Activated naive CD8-positive, alpha-beta T cell treated with anti-CD3 and anti-CD28 coated beads for 36 hours (primary cell): ENCODE results near the gene MINDY2. TPM values are rescaled to one million over a fixed set of nuclear protein-coding genes. Genes with fewer than 3 reads are reported as not detected.
A peak's percentile ranks its signal among the peaks of the same experiment; 100 is the strongest.
"Not testable (repeated sequence)": the region's sequence is repeated elsewhere in the genome, so short reads cannot be mapped to it uniquely, and the experiment has no call there.

Experiments used
- DNase-seq: peaks from one replicate; pipeline ENCODE4 v3.0.0; 2021
- H3K27ac Mint-ChIP-seq: one replicate; pipeline ENCODE4 v1.8.0; 2022; ENCODE audit warnings: mild to moderate bottlenecking, moderate library complexity, mixed read lengths
- H3K27me3 Mint-ChIP-seq: one replicate; pipeline ENCODE4 v1.8.0; 2022; ENCODE audit warnings: mild to moderate bottlenecking, mixed read lengths
- H3K36me3 Mint-ChIP-seq: one replicate; pipeline ENCODE4 v1.8.0; 2021; ENCODE audit warnings: mild to moderate bottlenecking, mixed read lengths
- H3K4me1 Mint-ChIP-seq: one replicate; pipeline ENCODE4 v1.8.0; 2021; ENCODE audit warnings: mixed read lengths
- H3K4me3 Mint-ChIP-seq: one replicate; pipeline ENCODE4 v1.8.0; 2022; ENCODE audit warnings: mild to moderate bottlenecking, moderate library complexity, mixed read lengths
- H3K9me3 Mint-ChIP-seq: one replicate; pipeline ENCODE4 v1.8.0; 2022; ENCODE audit warnings: mixed read lengths
- total RNA-seq, 2 experiments: library from RNA; stranded (reverse); gene quantifications; one replicate each; pipeline ENCODE4 v1.2.3, GENCODE V29; 2021

MINDY2 gene
- total RNA-seq, 2 experiments from 2014 or later, result 9.2 to 9.8 TPM

DNA sequence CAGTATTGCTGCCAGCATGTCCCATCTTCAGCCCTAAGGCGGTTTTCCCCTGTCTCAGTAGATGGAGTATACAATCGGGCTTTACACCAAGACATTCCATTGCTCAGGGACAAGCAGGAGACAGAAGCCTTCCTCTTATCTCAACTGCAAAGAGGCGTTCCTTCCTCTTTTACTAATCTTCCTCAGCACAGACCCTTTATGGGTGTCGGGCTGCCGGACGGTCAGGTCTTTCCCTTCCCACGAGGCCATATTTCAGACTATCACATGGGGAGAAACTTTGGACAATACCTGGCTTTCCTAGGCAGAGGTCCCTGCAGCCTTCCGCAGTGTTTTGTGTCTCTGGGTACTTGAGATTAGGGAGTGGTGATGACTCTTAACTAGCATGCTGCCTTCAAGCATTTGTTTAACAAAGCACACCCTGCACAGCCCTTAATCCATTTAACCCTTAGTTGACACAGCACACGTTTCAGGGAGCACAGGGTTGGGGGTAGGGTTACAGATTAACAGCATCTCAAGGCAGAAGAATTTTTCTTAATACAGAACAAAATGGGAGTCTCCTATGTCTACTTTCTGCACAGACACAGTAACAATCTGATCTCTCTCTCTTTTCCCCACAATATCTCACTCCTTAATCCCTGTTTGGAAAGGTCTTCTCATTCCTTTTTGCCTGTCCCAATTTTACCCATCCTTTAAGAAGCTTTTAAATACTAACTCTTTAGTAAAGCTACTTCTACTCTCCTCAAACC, 62.8 kb downstream of the MINDY2 start:
- H3K27me3 Mint-ChIP-seq, H3K9me3 Mint-ChIP-seq, H3K4me3 Mint-ChIP-seq, H3K36me3 Mint-ChIP-seq, DNase-seq, H3K27ac Mint-ChIP-seq, H3K4me1 Mint-ChIP-seq: not testable (repeated sequence)

GRCh38 chr15:58839485-58839884, 68.4 kb downstream of the MINDY2 start:
- no peaks in the 10 kb centered on the region for H3K9me3 Mint-ChIP-seq
- H3K36me3 Mint-ChIP-seq, result no peaks in the 10 kb centered on the region
- H3K27me3 Mint-ChIP-seq, result no peaks in the 10 kb centered on the region
- no peak for DNase-seq
- no peaks in the 10 kb centered on the region for H3K4me1 Mint-ChIP-seq
- no peak overlapping the region for H3K27ac Mint-ChIP-seq
- no peak overlapping the region for H3K4me3 Mint-ChIP-seq

DNA sequence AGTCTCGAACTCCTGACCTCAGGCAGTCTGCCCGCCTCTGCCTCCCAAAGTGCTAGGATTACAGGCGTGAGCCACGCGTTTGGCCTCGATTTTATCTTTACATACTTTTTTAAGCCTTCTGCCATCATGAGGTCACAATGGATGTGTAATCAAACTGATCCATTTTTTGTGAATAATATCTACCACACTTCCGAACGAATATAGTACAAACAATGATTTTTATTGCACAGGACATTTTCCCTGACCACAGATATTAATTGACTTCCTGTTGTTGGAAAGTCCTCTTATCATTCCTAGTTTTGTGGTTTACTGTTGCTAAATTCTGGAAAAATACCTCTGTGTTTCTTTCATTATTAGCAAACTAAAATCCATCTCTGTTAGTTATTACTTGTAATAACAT, 68.9 kb downstream of the MINDY2 start:
- Mint-ChIP-seq H3K4me1 (no peaks in the 10 kb centered on the region), H3K9me3 (no peaks in the 10 kb centered on the region), H3K27ac (no peak overlapping the region), H3K27me3 (no peaks in the 10 kb centered on the region), H3K4me3 (no peak overlapping the region), H3K36me3 (no peaks in the 10 kb centered on the region)
- no peak for DNase-seq

DNA sequence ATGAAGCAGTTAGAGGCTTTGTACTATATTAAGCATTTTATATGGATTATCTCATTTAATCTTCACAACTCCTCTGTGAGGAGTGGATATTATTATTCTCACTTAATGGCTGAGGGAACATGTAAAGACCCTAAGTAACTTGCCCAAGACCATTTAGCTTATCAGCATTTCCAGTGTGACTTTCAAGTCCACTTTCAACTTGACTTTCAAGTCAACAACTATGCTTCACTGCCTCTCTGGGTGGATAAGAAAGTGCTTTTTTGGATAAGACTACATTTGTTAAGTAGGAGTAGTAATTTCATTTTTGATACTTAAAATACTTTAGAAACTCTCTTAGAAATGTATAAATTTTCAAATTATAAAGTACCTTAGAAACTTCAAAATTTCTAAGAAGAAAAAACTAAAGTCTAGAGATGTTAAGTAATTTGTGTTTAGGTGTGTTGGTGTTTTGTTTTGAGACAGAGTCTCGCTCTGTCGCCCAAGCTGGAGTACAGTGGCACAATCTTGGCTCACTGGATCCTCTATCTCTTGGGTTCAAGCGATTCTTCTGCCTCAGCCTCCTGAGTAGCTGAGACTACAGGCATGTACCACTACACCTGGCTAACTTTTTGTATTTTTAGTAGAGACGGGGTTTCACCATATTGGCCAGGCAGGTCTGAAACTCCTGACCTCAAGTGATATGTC, 71.8 kb downstream of the MINDY2 start:
- Mint-ChIP-seq H3K4me1 (no peaks in the 10 kb centered on the region), H3K36me3 (peaks cover 3% of the 10 kb centered on the region), H3K4me3 (no peak overlapping the region), H3K9me3 (no peaks in the 10 kb centered on the region), H3K27me3 (no peaks in the 10 kb centered on the region), H3K27ac (no peak overlapping the region)
- DNase-seq, result no peak

DNA sequence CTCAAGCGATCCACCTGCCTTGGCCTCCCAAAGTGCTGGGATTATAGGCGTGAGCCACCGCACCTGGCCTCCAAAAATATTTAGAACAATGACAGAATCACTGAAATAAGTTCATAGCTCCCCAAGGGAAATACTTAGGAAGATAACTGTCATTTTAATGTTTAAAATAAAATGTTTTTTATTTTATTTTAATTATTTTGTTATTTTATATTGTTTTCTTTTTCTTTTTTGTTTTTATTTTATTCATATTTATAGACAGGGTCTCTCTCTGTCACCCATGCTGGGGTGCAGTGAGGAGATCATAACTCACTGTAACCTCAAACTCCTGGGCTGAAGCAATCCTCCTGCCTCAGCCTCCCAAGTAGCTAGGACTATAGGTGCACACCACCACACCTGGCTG, 80.1 kb downstream of the MINDY2 start:
- not testable (repeated sequence) for H3K27ac Mint-ChIP-seq, H3K4me1 Mint-ChIP-seq, H3K4me3 Mint-ChIP-seq, H3K27me3 Mint-ChIP-seq, DNase-seq, H3K9me3 Mint-ChIP-seq
- H3K36me3 Mint-ChIP-seq, result peaks cover 12% of the 10 kb centered on the region

DNA sequence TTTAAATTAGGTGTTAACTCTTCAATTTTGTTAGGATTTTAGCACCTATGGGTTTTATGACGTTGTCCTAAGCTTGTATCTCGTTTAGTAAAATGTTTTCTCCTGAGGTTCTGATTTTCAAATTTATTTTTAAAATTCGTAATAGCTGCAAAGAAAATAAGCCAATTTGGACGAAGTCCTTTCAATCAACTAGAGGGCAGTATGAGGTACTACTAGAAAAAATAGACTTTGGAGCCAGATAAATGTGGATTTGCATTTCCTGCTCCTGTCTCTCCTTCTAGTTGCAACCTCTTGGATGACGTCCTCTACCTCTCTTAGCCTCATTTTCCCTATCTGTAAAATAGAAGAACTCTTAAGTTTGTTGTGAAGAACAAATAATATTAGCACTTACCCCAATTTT, 81.2 kb downstream of the MINDY2 start:
- H3K27me3 Mint-ChIP-seq, result no peaks in the 10 kb centered on the region

GRCh38 chr15:58854593-58854992, 83.5 kb downstream of the MINDY2 start:
- Mint-ChIP-seq H3K27me3 (no peaks in the 10 kb centered on the region), H3K4me1 (no peaks in the 10 kb centered on the region), H3K27ac (no peak overlapping the region), H3K9me3 (no peaks in the 10 kb centered on the region), H3K4me3 (no peak overlapping the region), H3K36me3 (peaks cover 4% of the 10 kb centered on the region)
- no peak for DNase-seq

More for the DNA sequence above, 81.2 kb downstream of the MINDY2 start:
- Mint-ChIP-seq H3K9me3 (no peaks in the 10 kb centered on the region), H3K36me3 (peaks cover 12% of the 10 kb centered on the region), H3K4me1 (no peaks in the 10 kb centered on the region), H3K4me3 (no peak overlapping the region), H3K27ac (no peak overlapping the region)
- no peak for DNase-seq

GRCh38 chr15:58856086-58856485, 85.0 kb downstream of the MINDY2 start:
- no peak overlapping the region for H3K27ac Mint-ChIP-seq
- no peak overlapping the region for H3K4me3 Mint-ChIP-seq
- no peaks in the 10 kb centered on the region for H3K4me1 Mint-ChIP-seq
- no peaks in the 10 kb centered on the region for H3K27me3 Mint-ChIP-seq
- H3K36me3 Mint-ChIP-seq, result peaks cover 4% of the 10 kb centered on the region
- H3K9me3 Mint-ChIP-seq, result no peaks in the 10 kb centered on the region
- no peak for DNase-seq

GRCh38 chr15:58856621-58857020, 85.5 kb downstream of the MINDY2 start:
- not testable (repeated sequence) for H3K27ac Mint-ChIP-seq, H3K9me3 Mint-ChIP-seq, H3K36me3 Mint-ChIP-seq, H3K4me3 Mint-ChIP-seq, DNase-seq, H3K27me3 Mint-ChIP-seq, H3K4me1 Mint-ChIP-seq

DNA sequence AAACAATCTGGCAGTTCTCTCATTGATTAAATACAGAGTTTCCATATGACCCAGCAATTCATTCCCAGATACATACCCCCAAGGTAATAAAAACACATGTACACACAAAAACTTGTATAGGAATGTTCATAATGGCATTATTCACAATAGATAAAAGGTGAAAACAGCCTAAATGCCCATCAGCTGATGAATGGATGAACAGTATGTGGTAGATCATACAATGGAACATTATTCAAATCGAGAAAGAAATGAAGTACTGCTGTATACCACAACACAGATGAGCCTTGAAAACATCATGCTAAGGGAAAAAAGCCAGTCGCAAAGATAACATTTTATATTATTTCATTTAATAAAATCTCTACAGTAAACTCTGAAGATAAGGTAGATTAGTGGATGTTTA, 91.2 kb downstream of the MINDY2 start:
- Mint-ChIP-seq H3K4me3 (no peak overlapping the region), H3K27ac (no peak overlapping the region), H3K36me3 (no peaks in the 10 kb centered on the region), H3K4me1 (peaks cover 13% of the 10 kb centered on the region), H3K9me3 (no peaks in the 10 kb centered on the region), H3K27me3 (peaks cover 11% of the 10 kb centered on the region)
- DNase-seq, result no peak

GRCh38 chr15:58864602-58865424, 93.7 kb downstream of the MINDY2 start:
- DNase-seq, result peak; percentile 33
- no peak overlapping the region for H3K27ac Mint-ChIP-seq

GRCh38 chr15:58865425-58865880, 94.4 kb downstream of the MINDY2 start:
- no peak for DNase-seq
- peaks cover 13% of the 10 kb centered on the region for H3K4me1 Mint-ChIP-seq
- H3K27ac Mint-ChIP-seq, result no peak overlapping the region
- H3K4me3 Mint-ChIP-seq, result peak overlapping the region; percentile 40
- no peaks in the 10 kb centered on the region for H3K9me3 Mint-ChIP-seq
- H3K36me3 Mint-ChIP-seq, result no peaks in the 10 kb centered on the region
- H3K27me3 Mint-ChIP-seq, result peaks cover 11% of the 10 kb centered on the region

More at GRCh38 chr15:58864602-58865424, 93.7 kb downstream of the MINDY2 start:
- Mint-ChIP-seq H3K4me3 (peak overlapping the region; percentile 40), H3K9me3 (no peaks in the 10 kb centered on the region), H3K4me1 (peaks cover 13% of the 10 kb centered on the region), H3K27me3 (peaks cover 11% of the 10 kb centered on the region), H3K36me3 (no peaks in the 10 kb centered on the region)

DNA sequence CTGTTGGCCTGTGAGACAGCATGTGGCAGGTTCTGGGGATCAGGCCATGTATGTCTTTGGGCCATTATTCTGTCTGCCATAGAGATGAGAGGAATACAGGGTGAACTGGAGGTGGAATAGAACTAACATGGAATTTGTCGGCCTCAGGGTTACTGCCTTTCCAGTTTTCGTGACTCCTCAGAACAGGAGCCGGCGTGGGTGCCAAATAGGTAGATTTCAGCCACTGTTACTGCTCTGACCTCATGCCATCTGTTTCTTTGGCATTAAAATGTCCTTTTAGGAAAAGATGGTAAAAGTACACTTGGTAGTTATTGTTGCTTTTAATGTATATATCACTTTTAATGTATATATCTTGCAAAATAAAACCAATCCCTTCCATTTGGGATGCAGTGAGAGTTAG, 96.8 kb downstream of the MINDY2 start:
- Mint-ChIP-seq H3K36me3 (no peaks in the 10 kb centered on the region), H3K27me3 (peaks cover 11% of the 10 kb centered on the region), H3K9me3 (no peaks in the 10 kb centered on the region), H3K27ac (no peak overlapping the region), H3K4me1 (peaks cover 5% of the 10 kb centered on the region), H3K4me3 (no peak overlapping the region)
- no peak for DNase-seq

GRCh38 chr15:58870451-58870850, 99.3 kb downstream of the MINDY2 start:
- H3K9me3 Mint-ChIP-seq, result no peaks in the 10 kb centered on the region
- DNase-seq, result no peak
- no peak overlapping the region for H3K4me3 Mint-ChIP-seq
- H3K36me3 Mint-ChIP-seq, result no peaks in the 10 kb centered on the region
- no peaks in the 10 kb centered on the region for H3K27me3 Mint-ChIP-seq
- no peaks in the 10 kb centered on the region for H3K4me1 Mint-ChIP-seq
- H3K27ac Mint-ChIP-seq, result no peak overlapping the region

DNA sequence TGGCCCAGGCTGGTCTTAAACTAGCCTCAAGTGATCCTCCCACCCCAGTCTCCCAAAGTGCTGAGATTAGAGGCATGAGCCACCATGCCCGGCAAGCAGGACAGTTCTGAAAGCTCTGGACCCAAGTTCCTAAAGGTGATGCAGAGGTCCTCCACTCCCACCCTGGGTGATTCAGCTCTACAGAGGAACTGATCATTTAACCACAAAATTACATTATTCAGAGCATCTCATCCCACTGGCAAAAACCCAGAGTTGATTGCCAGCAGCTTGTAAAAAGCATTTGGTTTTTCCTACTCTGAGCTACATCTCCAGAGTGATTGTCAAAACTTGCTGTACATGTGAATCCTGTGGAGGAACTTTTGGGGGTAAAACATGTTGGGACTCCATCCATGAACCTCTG, 102.2 kb downstream of the MINDY2 start:
- Mint-ChIP-seq H3K4me3 (no peak overlapping the region), H3K9me3 (no peaks in the 10 kb centered on the region), H3K4me1 (no peaks in the 10 kb centered on the region), H3K36me3 (peaks cover 18% of the 10 kb centered on the region), H3K27me3 (no peaks in the 10 kb centered on the region), H3K27ac (no peak overlapping the region)
- no peak for DNase-seq
